HS-5 (cell line): ENCODE data around the gene USP28.
A peak's percentile ranks its signal among the peaks of the same experiment; 100 is the strongest.

Experiments used
- DNase-seq: peaks from one replicate; pipeline ENCODE4 v3.0.0-alpha.2; 2012; ENCODE audit warnings: low read depth

Gene USP28

GRCh38 chr11:113877670-113878055 is 2.3 kb upstream of the USP28 start:
- DNase-seq: no peak

GRCh38 chr11:113876798-113877669 is 1.7 kb upstream of the USP28 start:
- no peak for DNase-seq

GRCh38 chr11:113876074-113876797 is 864 bp upstream of the USP28 start:
- no peak for DNase-seq

- DNase-seq: no peak
Observed at GRCh38 chr11:113874581-113875233, 665 bp downstream of the USP28 start.

GRCh38 chr11:113874096-113874495 is 1.3 kb downstream of the USP28 start:
- DNase-seq: no peak

GRCh38 chr11:113873236-113873626 is 2.1 kb downstream of the USP28 start:
- DNase-seq: no peak

GRCh38 chr11:113871336-113871735 is 4.0 kb downstream of the USP28 start:
- no peak for DNase-seq

- no peak for DNase-seq
Observed at GRCh38 chr11:113867843-113868503, 7.4 kb downstream of the USP28 start.

GRCh38 chr11:113865873-113866272 is 9.5 kb downstream of the USP28 start:
- no peak for DNase-seq

- DNase-seq: no peak
Observed at GRCh38 chr11:113864410-113864809, 11.0 kb downstream of the USP28 start.

- peak; percentile 3 for DNase-seq
Observed at GRCh38 chr11:113862435-113862834, 12.9 kb downstream of the USP28 start.

GRCh38 chr11:113859665-113860064 is 15.7 kb downstream of the USP28 start:
- DNase-seq: no peak

- no peak for DNase-seq
Observed at GRCh38 chr11:113856966-113857759, 18.2 kb downstream of the USP28 start.

GRCh38 chr11:113855803-113856202 is 19.6 kb downstream of the USP28 start:
- no peak for DNase-seq

GRCh38 chr11:113850188-113850587 is 25.2 kb downstream of the USP28 start:
- DNase-seq: no peak

GRCh38 chr11:113849713-113850112 is 25.7 kb downstream of the USP28 start:
- no peak for DNase-seq

- no peak for DNase-seq
Observed at GRCh38 chr11:113847580-113847979, 27.8 kb downstream of the USP28 start.

GRCh38 chr11:113847111-113847510 is 28.3 kb downstream of the USP28 start:
- DNase-seq: no peak

GRCh38 chr11:113841691-113842090 is 33.7 kb downstream of the USP28 start:
- no peak for DNase-seq

GRCh38 chr11:113840932-113841664 is 34.3 kb downstream of the USP28 start:
- no peak for DNase-seq

- DNase-seq: no peak
Observed at GRCh38 chr11:113839842-113840241, 35.5 kb downstream of the USP28 start.
